Measurements from ENCODE around the gene PTPRG. TPM values are rescaled to one million over a fixed set of nuclear protein-coding genes. Genes with fewer than 3 reads are reported as not detected.

Gene PTPRG
- total and polyA plus RNA-seq, 3 experiments from 2014 or later = not detected

GRCh38 chr3:62132027-62132602, 570.7 kb downstream of the PTPRG start:
- Histone ChIP-seq H3K4me1 (ENCODE audit: insufficient read depth, low read length) (no peaks in the 10 kb centered on the region), H3K27ac (ENCODE audit: low read depth, low read length) (no peak overlapping the region), H3K36me3 (ENCODE audit: insufficient read depth, low read length) (no peaks in the 10 kb centered on the region), H3K9me3 (ENCODE audit: low read length) (no peaks in the 10 kb centered on the region), H3K4me3 (ENCODE audit: low read length) (no peak overlapping the region), H3K27me3 (ENCODE audit: insufficient read depth, low read length, poor library complexity, severe bottlenecking) (no peaks in the 10 kb centered on the region)
- no peak for DNase-seq
- Mint-ChIP-seq H3K4me1 (no peaks in the 10 kb centered on the region), H3K4me3 (no peak overlapping the region), H3K27ac (no peak overlapping the region), H3K27me3 (peaks cover 0 to 5% of the 10 kb centered on the region in 2 donors), H3K36me3 (no peaks in the 10 kb centered on the region), H3K9me3 (peaks cover 0 to 6% (median 4%) of the 10 kb centered on the region in 5 donors)
- CTCF ChIA-PET = no interaction called here
- POLR2A ChIA-PET = no interaction called here

GRCh38 chr3:62133015-62133414, 571.6 kb downstream of the PTPRG start:
- H3K27ac Mint-ChIP-seq = no peak overlapping the region
- POLR2A ChIA-PET = no interaction called here
- Histone ChIP-seq H3K4me3 (ENCODE audit: low read length) (no peak overlapping the region), H3K4me1 (ENCODE audit: insufficient read depth, low read length) (no peaks in the 10 kb centered on the region), H3K9me3 (ENCODE audit: low read length) (no peaks in the 10 kb centered on the region), H3K27ac (ENCODE audit: low read depth, low read length) (no peak overlapping the region), H3K27me3 (ENCODE audit: insufficient read depth, low read length, poor library complexity, severe bottlenecking) (no peaks in the 10 kb centered on the region), H3K36me3 (ENCODE audit: insufficient read depth, low read length) (no peaks in the 10 kb centered on the region)
- peaks cover 0 to 5% of the 10 kb centered on the region in 2 donors for H3K27me3 Mint-ChIP-seq
- no peaks in the 10 kb centered on the region for H3K4me1 Mint-ChIP-seq
- H3K4me3 Mint-ChIP-seq = no peak overlapping the region
- peaks cover 0 to 6% (median 2%) of the 10 kb centered on the region in 5 donors for H3K9me3 Mint-ChIP-seq
- CTCF ChIA-PET = no interaction called here
- DNase-seq = no peak
- no peaks in the 10 kb centered on the region for H3K36me3 Mint-ChIP-seq

- Histone ChIP-seq H3K36me3 (ENCODE audit: insufficient read depth, low read length) (no peaks in the 10 kb centered on the region), H3K4me1 (ENCODE audit: insufficient read depth, low read length) (no peaks in the 10 kb centered on the region), H3K4me3 (ENCODE audit: low read length) (no peak overlapping the region), H3K9me3 (ENCODE audit: low read length) (no peaks in the 10 kb centered on the region), H3K27ac (ENCODE audit: low read depth, low read length) (no peak overlapping the region), H3K27me3 (ENCODE audit: insufficient read depth, low read length, poor library complexity, severe bottlenecking) (no peaks in the 10 kb centered on the region)
- H3K4me3 Mint-ChIP-seq = no peak overlapping the region
- H3K27ac Mint-ChIP-seq = no peak overlapping the region
- H3K36me3 Mint-ChIP-seq = no peaks in the 10 kb centered on the region
- no peaks in the 10 kb centered on the region for H3K4me1 Mint-ChIP-seq
- ChIA-PET POLR2A (no interaction called here), CTCF (no interaction called here)
- H3K27me3 Mint-ChIP-seq = peaks cover 0 to 7% of the 10 kb centered on the region in 2 donors
- DNase-seq = no peak
- H3K9me3 Mint-ChIP-seq = peaks cover 0 to 6% (median 4%) of the 10 kb centered on the region in 5 donors
Observed at GRCh38 chr3:62134061-62134496, 572.7 kb downstream of the PTPRG start.

GRCh38 chr3:62135741-62136140, 574.4 kb downstream of the PTPRG start:
- Histone ChIP-seq H3K4me1 (ENCODE audit: insufficient read depth, low read length) (no peaks in the 10 kb centered on the region), H3K4me3 (ENCODE audit: low read length) (no peak overlapping the region), H3K9me3 (ENCODE audit: low read length) (no peaks in the 10 kb centered on the region), H3K27me3 (ENCODE audit: insufficient read depth, low read length, poor library complexity, severe bottlenecking) (no peaks in the 10 kb centered on the region), H3K27ac (ENCODE audit: low read depth, low read length) (no peak overlapping the region), H3K36me3 (ENCODE audit: insufficient read depth, low read length) (no peaks in the 10 kb centered on the region)
- CTCF ChIA-PET = no interaction called here
- Mint-ChIP-seq H3K4me3 (no peak overlapping the region), H3K27me3 (peaks cover 4 to 8% of the 10 kb centered on the region in 2 donors), H3K4me1 (no peaks in the 10 kb centered on the region), H3K9me3 (peaks cover 0 to 6% (median 2%) of the 10 kb centered on the region in 5 donors), H3K27ac (no peak overlapping the region), H3K36me3 (no peaks in the 10 kb centered on the region)
- POLR2A ChIA-PET = no interaction called here
- DNase-seq = no peak

GRCh38 chr3:62139957-62140356, 578.6 kb downstream of the PTPRG start:
- no peaks in the 10 kb centered on the region for H3K9me3 ChIP-seq (ENCODE audit: low read length)
- H3K9me3 Mint-ChIP-seq = peaks cover 0 to 6% (median 2%) of the 10 kb centered on the region in 5 donors
- ChIA-PET CTCF (no interaction called here), POLR2A (no interaction called here)
- H3K4me1 Mint-ChIP-seq = no peaks in the 10 kb centered on the region
- H3K36me3 ChIP-seq (ENCODE audit: insufficient read depth, low read length) = no peaks in the 10 kb centered on the region
- no peaks in the 10 kb centered on the region for H3K4me1 ChIP-seq (ENCODE audit: insufficient read depth, low read length)
- H3K4me3 Mint-ChIP-seq = no peak overlapping the region
- no peak for DNase-seq
- no peak overlapping the region for H3K4me3 ChIP-seq (ENCODE audit: low read length)
- peaks cover 3 to 4% of the 10 kb centered on the region in 2 donors for H3K27me3 Mint-ChIP-seq
- H3K36me3 Mint-ChIP-seq = no peaks in the 10 kb centered on the region
- no peaks in the 10 kb centered on the region for H3K27me3 ChIP-seq (ENCODE audit: insufficient read depth, low read length, poor library complexity, severe bottlenecking)
- no peak overlapping the region for H3K27ac Mint-ChIP-seq
- no peak overlapping the region for H3K27ac ChIP-seq (ENCODE audit: low read depth, low read length)

GRCh38 chr3:62142331-62143085, 581.1 kb downstream of the PTPRG start:
- Histone ChIP-seq H3K9me3 (ENCODE audit: low read length) (no peaks in the 10 kb centered on the region), H3K4me3 (ENCODE audit: low read length) (no peak overlapping the region), H3K27ac (ENCODE audit: low read depth, low read length) (no peak overlapping the region), H3K27me3 (ENCODE audit: insufficient read depth, low read length, poor library complexity, severe bottlenecking) (no peaks in the 10 kb centered on the region), H3K4me1 (ENCODE audit: insufficient read depth, low read length) (no peaks in the 10 kb centered on the region), H3K36me3 (ENCODE audit: insufficient read depth, low read length) (no peaks in the 10 kb centered on the region)
- no peak for DNase-seq
- Mint-ChIP-seq H3K27ac (no peak overlapping the region), H3K36me3 (no peaks in the 10 kb centered on the region), H3K27me3 (peaks cover 3 to 4% of the 10 kb centered on the region in 2 donors), H3K4me3 (no peak overlapping the region), H3K9me3 (peaks cover 0 to 9% (median 2%) of the 10 kb centered on the region in 5 donors), H3K4me1 (no peaks in the 10 kb centered on the region)
- CTCF ChIA-PET = no interaction called here
- POLR2A ChIA-PET = no interaction called here

- peaks cover 3 to 4% of the 10 kb centered on the region in 2 donors for H3K27me3 Mint-ChIP-seq
- no peaks in the 10 kb centered on the region for H3K9me3 ChIP-seq (ENCODE audit: low read length)
- H3K4me1 Mint-ChIP-seq = no peaks in the 10 kb centered on the region
- no peak for DNase-seq
- H3K9me3 Mint-ChIP-seq = peaks cover 0 to 9% (median 0%) of the 10 kb centered on the region in 5 donors
- no peaks in the 10 kb centered on the region for H3K4me1 ChIP-seq (ENCODE audit: insufficient read depth, low read length)
- H3K36me3 ChIP-seq (ENCODE audit: insufficient read depth, low read length) = no peaks in the 10 kb centered on the region
- no peak overlapping the region for H3K27ac Mint-ChIP-seq
- POLR2A ChIA-PET = no interaction called here
- H3K4me3 ChIP-seq (ENCODE audit: low read length) = no peak overlapping the region
- H3K27ac ChIP-seq (ENCODE audit: low read depth, low read length) = no peak overlapping the region
- no peaks in the 10 kb centered on the region for H3K36me3 Mint-ChIP-seq
- no peaks in the 10 kb centered on the region for H3K27me3 ChIP-seq (ENCODE audit: insufficient read depth, low read length, poor library complexity, severe bottlenecking)
- CTCF ChIA-PET = no interaction called here
- no peak overlapping the region for H3K4me3 Mint-ChIP-seq
Observed at GRCh38 chr3:62143843-62144450, 582.6 kb downstream of the PTPRG start.

- Histone ChIP-seq H3K4me3 (ENCODE audit: low read length) (no peak overlapping the region), H3K36me3 (ENCODE audit: insufficient read depth, low read length) (no peaks in the 10 kb centered on the region), H3K4me1 (ENCODE audit: insufficient read depth, low read length) (no peaks in the 10 kb centered on the region), H3K9me3 (ENCODE audit: low read length) (no peaks in the 10 kb centered on the region), H3K27me3 (ENCODE audit: insufficient read depth, low read length, poor library complexity, severe bottlenecking) (no peaks in the 10 kb centered on the region), H3K27ac (ENCODE audit: low read depth, low read length) (no peak overlapping the region)
- CTCF ChIA-PET = no interaction called here
- Mint-ChIP-seq H3K27ac (no peak overlapping the region), H3K4me3 (no peak overlapping the region), H3K9me3 (peaks cover 0 to 9% (median 0%) of the 10 kb centered on the region in 5 donors), H3K36me3 (no peaks in the 10 kb centered on the region), H3K27me3 (peaks cover 2 to 4% of the 10 kb centered on the region in 2 donors), H3K4me1 (no peaks in the 10 kb centered on the region)
- POLR2A ChIA-PET = no interaction called here
- no peak for DNase-seq
Observed at GRCh38 chr3:62144482-62144881, 583.1 kb downstream of the PTPRG start.

Measured in CD8-positive, alpha-beta memory T cell (primary cell).